AG08395 (cell line): ENCODE measurements around the gene HYDIN.
"Not testable (repeated sequence)": the region's sequence is repeated elsewhere in the genome, so short reads cannot be mapped to it uniquely, and the experiment has no call there.

Experiments used
- DNase-seq: peaks from one replicate; pipeline ENCODE4 v3.0.0; 2012; ENCODE audit warnings: mixed read lengths, low spot score

Gene HYDIN

DNA sequence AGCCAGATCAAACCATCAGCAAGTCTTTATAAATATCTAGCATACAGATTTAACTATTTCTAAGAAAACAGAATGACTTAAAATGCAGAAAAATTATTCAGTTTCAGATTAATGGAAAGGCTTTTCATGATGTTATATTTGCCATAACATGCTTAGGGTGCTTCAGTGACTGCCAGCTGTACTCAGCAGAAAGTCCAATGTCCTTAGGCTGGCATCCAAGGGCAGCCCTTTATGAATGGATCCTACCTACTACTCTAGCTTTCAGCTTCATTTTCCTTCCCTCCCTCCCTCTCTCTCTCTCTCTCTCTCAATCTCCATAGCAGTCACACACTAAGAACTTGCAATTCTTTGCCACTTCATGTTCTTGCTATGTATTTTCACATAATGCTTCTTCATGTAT is 124.6 kb downstream of the HYDIN start:
- DNase-seq = not testable (repeated sequence)

DNA sequence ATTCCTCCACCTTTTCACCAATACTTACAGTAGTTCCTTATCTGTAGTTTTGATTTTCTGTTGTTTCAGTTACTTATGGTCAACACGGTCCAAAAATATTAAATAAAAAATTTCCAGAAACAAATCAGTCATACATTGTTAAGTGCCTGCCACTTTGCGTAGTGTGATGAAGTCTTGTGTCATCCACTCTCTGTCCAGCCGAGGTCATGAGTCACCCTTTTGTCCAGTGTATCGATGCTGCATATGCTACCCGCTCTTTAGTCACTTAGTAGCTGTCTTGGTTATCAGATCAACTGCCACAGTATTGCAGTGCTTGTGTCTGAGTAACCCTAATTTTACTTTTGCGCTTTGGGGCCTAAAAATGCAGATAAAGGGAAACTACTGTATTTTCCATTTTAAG is 146.9 kb downstream of the HYDIN start:
- not testable (repeated sequence) for DNase-seq

DNA sequence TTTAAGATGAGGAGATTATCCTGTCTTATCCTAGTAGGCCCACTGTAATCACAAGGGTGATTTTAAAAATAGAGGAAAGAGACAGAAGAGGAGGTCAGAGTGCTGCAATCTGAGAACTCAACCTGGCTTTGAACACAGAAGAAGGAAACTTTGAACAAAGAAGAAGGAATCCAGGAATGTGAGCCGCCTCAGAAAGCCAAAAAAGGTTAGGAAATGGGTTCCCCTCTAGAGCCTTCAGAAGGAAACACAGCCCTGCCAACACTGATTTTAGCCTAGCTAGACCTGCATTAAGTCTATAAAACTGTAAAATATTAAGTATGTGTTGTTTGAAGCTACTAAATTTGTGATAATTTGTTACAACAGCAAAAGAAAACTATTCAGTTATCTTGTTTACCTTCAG is 149.7 kb downstream of the HYDIN start:
- not testable (repeated sequence) for DNase-seq

DNA sequence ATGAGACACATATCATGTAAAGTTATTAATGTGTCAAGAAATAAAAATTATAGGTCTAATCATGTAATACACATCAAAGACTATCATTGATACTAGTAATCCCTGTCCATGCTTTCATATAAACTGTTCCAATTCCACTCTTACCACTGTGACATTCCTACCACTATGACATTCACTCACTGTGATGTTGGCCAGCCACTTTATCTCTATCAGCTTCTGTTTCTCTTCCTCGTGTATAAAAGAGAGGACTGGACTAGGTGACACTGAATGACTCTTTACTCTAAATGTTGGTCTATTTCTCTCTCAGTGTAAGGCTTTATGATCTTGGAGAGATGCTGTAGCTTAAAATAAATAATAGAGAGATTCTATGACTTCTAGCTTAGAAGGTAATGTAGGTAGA is 150.3 kb downstream of the HYDIN start:
- not testable (repeated sequence) for DNase-seq

DNA sequence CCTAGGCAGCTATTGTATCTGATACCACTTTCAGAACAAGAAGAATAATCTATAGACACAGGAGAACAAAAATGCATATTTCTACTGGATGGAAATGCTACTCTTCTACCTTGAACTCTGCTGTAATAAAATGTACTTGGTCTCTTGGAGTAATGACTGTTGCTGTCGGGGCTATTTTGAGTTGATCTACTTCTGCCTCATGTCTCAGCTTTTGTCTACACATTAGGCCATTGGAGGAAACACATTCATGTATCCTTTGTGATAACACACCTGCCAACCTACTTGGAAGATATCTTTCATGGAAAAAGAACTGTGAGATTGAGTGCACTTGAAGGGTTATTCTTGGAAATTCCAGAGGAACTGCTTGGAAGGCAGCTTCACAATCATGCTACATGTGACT is 159.9 kb downstream of the HYDIN start:
- DNase-seq = not testable (repeated sequence)

DNA sequence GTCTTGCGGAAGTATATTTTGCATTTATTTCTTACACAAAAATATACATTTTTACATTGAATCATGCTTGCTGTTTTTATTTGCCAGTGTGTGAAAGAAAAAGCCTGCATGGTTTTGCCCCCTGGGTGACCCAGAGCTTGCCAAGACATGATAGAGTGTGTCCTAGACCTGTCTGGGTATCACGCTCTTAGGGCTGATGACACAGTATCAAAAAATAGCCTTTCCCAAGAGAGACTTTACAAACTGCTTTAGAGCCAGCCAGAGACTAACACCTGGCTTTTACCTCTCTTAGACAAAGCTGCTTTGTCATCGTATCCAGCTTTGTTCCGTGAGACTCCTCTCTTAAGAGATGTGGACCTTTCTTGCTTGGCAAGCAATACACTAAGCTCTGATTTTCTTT is 160.7 kb downstream of the HYDIN start:
- DNase-seq = not testable (repeated sequence)

DNA sequence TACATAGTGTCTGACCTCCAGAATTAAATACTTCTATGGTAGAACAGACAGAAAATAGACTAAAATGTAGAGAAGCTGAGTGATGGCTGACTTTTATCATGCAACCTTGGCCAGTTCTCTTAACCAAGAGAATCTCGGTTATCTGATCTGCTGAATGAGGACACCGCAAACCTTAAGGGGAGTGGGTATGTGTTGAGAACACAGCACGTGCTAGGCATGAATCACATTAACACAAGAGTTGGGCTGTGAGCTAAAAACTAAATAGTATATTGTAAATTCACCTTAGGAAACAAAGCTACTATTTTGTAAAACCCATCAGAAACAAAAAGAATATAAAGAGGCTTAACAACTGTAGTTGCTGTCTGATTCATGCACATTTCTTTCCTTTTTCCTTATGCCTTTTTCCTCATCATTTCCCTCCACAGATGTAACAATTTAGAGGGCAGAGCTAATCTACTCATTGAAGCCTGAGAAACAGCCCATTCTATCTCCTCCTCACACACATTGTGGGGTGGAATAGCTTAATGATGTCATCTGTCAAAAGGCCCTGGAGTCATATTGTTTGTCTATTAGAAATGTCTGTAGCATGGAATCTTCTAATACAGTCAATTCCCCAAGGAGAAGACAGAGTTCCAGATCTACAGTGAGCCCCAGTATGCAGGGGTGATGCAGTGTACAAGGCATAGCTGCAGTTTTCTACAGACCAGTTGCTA is 176.5 kb downstream of the HYDIN start:
- not testable (repeated sequence) for DNase-seq

DNA sequence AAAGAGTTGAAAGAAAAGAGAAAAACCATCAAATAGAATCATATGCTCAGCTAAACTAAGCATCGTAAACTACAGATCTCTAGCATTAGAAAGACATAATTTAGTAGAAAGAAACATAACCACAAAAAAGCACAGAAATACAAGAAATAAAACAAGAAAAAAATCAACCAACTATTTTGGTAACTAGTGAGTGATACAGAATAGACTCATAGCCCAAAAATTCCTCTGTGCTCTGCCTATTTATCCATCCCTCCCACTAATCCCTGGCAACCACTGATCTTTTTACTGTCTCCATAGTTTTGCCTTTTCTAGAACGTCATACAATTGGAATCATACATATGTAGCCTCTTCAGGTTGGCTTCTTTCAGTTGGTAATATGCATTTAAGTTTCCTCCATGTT is 180.2 kb downstream of the HYDIN start:
- DNase-seq = not testable (repeated sequence)

DNA sequence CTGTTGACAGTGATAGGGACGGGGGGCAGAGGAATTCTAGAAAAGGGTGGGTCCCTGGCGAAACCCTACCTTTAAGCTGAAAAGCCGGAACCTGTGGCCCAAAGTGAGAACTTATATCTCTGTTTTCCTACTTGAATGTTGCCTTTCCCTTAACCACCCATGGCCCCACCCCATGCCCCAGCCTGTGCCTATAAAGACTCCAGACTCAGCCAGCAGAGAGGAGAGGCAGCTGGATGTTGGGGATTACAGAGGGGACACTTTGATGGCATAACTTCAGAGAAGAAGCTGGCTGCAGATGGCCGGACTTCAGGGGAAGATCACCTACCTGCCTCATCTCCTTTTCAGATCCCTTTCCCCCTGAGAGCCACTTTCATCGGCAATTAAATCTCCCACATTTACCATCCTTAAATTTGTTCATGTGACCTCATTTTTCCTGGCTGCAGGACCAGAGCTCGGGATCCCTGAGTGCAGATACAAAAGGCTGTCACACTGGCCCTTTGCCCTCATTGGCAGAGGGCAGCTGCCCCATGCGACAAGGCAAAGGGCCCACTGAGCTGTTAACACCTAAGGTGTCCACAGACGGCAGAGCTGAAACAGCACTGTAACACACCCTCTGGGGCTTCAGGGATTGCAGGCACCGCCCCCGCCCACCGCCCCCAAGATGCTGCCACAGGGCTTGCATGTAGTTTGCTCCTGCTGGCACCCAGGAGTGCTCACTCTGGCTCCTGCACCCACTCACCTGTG is 191.0 kb downstream of the HYDIN start:
- not testable (repeated sequence) for DNase-seq

DNA sequence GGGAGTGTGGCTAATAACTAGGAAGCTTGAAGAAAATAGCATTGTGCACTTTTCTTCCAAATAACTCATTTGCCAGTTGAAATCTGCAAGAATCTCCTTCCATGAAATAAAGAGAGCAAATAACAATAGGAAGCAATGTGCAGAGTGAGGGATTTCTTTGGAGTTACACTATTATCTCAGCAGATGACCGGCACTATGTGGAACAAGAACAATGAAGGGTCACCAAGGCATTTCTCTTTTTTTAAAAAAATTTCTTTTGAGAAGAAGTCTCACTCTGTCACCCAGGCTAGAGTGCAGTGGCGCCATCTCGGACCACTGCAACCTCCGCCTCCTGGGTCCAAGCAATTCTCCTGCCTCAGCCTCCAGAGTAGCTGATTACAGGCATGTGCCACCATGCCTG is 192.1 kb downstream of the HYDIN start:
- DNase-seq = not testable (repeated sequence)

DNA sequence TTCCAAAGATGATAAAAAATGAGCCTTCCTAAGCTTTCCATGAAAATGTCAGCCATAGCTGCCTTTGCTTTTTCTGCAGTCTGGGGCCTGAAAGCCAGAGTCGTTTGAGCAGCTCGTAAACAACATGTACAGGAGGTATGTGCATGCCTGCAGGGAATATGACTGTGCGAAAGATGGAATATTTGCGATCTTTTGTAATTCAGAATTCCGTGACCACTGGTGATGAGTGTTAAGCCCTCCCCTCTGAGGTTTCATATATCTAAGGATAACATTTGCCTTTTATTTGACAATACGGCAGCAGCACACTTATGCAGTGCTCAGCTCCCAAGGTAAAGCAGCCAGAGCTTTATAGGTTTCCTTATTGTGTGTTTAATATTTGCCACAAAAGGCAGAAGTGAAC is 192.5 kb downstream of the HYDIN start:
- DNase-seq = not testable (repeated sequence)

DNA sequence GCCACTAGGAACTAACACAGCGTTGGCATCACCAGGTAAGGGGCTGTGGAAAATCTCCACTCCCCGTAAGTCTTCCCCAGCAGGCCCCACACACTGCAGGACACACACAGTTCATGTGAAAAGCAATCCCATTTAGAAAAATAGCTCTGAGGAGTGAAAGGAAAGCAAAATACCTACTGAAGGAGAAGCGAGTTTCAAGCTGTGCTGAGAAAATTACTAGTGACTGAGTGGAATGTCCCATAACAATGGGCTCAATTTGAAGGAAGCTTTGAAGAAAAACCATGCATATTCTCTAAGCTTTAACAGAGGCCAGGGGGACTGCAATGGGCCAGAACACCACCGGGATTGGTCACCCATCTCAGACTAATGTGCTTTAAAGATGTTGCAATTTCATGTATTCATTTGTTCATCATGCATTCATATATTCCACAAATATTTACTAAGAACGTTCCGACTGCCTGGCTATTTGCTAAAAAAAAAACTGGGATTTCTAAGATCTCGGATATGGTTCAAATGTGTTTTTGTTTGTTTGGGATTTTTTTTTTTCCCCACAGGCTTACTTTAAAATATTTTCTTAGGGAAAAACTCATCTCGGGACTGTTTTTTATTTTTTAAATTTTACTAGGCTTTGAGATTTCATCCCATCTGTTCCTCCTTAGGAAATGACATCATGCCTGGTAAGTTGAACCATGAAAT is 202.3 kb downstream of the HYDIN start:
- not testable (repeated sequence) for DNase-seq

DNA sequence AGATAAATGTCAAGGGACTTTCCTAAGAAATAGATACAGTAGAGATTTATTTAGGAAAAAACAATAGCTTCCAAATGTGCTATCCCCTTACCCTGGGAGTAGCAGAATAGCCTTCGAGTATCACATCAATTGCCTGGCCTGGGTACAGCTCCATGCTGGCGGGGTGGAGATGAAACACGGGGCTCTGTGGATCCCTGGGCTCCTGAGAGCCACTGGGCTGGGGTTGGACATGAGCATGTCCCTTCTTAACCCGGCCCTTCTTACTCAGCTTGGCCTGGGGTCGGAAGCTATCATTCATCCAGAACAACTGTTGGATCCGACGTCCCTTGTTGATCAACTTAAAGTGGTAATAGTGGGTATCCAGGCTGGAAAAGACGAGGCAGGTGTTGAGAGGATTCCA is 203.0 kb downstream of the HYDIN start:
- not testable (repeated sequence) for DNase-seq

DNA sequence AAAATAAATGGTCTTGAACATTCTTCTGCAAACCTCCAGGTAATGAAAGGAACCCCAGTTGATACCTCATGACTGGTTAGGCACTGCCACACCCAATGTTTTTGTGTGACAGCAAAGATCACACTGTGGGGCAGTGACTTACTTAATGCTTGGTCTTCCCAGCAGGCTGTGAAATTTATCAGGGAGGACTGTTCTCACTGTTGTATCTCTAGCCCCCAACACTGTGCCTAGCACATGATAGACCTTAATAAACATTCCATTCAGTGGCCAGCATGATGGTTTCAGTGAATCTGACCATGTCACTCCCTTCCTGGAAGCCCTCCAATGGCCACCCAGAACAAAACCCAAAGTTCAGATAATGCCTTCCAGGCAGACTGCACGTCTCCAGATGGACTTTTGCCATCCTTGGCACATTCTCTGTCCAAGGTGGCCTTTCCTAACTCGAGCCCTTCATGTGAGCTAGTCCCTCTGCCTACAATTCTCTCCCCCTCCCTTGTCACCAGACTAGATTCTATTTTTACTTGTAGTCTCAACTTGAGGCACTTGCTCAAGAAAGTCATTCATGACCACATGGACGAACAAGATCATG is 206.6 kb downstream of the HYDIN start:
- DNase-seq = not testable (repeated sequence)

DNA sequence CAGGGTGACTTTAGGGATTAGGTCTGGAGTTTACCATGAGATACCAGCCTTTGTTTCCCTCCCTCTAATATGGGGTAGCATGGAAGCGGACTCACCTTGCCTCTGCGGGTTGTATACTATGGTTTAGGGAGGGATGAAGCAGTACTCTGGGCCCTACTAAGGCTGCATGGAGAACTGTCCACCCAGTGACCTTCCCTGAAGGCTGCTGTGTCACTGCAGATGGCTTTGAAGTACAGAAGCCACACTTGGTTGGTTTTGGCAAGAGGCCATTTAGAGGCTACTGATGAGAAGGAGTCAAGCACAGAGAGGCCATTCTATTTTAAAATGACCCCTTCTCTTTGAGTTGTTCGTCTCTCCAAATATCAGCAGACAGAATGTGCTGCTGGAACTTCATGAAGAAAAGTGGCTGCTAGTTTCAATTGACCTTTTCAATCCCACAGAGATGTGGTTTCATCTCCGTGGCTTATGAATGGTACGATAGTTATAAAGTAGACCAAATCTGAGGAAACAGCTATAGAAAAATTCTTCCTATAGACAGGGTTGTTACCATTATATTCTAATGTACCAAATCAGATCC is 208.5 kb downstream of the HYDIN start:
- not testable (repeated sequence) for DNase-seq

DNA sequence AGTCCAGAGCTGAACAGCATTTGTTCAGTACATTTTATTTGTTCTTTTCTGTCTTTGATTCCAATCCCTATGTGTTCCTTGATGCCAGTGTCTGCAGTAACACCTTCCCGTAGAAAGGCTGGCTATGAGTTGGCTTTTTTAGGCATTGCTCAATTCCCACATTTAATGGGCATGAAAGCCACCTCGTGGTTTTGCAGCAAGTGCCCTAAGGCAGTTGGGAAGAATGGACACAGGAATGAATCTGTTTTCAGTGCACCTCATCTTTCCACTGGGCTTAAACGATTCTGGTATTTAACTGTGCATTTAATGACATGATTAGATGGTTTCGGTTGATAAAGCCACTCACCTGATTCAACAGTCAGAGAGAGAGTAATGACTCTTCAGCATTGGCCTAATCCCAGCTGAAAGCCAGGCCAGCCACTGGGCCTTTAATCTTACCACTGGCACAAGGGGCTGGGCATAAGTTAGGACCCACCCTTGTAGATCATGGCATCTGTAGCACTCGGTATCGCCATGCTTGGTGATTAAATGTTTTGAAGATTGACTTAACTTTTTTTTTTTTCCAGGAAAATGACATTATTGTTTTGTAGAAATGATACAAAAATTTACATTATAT is 211.3 kb downstream of the HYDIN start:
- not testable (repeated sequence) for DNase-seq

DNA sequence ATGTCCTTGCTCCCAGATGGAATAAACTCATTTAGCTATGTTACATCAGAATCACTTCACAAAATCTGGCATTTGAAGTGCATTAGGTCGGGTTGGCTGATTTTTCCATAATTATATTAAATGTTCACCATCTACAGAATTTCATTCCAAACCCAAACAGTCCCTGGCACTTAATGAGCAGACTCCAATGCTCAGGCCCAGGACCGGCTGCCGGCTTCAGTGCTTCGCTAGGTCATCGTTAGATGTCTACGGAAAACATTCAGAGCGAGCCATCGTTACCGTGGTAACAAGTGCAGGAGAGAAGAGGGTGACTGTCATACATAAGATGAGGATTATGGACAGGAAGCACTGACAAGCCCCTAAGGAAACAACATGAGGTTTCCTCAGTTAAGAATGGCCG is 215.1 kb downstream of the HYDIN start:
- not testable (repeated sequence) for DNase-seq

DNA sequence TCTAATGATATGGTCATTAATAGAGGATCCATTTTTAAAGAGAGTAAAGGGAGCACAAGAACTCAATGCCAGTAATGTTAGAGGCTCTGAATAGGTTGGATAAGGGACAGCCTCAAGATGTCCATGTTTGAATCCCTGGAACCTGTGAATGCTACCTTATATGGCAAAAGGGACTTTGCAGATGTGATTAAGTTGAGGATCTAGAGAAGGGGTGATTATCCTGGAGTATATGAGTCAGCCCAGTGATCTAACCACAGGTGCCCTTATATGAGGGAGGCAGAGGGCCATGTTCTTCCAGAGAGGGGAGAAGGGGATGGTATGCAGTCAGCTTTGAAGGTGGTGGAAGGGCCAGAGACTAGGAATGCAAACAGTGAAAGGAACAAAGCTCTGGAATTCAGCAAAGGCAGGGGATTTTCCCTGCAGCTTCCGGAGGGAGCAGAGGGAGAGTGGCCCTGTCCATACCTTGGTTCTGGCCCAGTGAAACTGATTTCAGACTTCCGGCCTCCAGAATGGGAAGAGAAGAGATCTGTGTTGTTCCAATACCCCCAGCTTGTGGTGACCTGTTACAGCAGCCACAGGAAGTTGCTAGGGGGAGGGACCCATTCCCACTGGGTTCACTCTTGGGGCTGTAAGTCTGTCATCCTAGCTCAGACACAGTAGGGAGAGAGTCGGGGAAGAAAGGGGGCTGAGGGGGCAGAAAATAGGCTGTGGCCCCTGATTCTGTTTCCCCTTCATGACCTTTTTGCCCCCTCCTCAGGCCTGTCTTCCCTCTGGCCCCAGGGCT is 220.9 kb downstream of the HYDIN start:
- not testable (repeated sequence) for DNase-seq

DNA sequence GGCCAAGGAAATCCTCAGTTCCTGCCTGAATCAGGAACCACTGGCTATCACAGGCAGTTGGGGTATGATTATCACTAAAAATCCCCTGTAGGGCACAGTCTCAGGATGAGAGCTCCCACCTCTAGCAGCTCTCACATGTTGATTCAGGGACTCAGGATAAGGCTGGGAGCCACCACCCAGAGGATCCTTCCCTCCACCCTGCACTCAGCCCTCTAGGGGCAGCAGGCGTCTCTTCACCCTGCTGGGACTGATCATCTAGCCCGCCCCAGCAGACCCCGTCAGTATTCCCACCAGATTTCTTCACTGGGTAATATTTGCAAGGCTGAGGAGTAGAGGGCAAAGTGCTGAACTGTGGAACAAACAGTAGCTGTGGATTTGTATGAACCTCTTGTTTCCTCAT is 224.0 kb downstream of the HYDIN start:
- DNase-seq = not testable (repeated sequence)

DNA sequence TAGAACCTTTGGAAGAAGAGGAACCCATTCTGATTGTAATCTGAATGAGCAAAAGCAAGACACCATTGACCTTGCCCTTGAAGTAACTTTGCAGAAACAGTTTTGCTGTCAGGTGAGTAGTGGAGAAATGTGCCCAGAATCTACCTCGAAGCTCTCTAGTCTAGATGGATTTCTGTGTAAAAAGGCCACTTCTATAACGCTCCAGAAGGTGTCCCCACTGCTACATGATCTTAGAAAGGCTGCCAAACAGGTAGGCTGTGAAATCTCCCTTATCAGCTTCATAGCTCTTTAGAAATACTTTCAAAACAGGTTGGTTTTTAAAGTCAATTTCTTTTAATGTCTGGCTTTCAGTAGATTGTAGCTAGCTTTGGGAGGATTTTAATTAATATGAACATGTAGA is 230.8 kb downstream of the HYDIN start:
- DNase-seq = not testable (repeated sequence)

DNA sequence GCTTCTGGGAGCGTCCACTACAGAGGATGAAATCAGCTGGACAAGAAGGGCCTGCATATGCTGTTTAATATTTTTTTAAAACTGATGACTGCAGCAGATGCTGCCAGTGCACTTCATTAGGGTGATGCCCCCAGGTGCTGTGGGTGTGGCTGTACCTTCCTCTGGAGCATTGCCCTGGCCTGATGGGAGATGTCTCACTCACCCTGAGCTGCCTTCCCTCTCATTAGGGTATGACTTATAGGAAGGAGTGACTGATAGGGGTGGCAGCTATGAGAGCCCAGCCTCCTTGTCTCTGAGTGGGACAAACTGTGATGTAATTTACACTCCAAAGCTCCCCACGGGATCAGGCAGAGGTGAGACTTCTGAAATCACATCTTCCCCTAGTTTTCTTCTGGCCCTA is 234.7 kb downstream of the HYDIN start:
- not testable (repeated sequence) for DNase-seq
